Measurements from ENCODE around the gene APCDD1. TPM values are rescaled to one million over a fixed set of nuclear protein-coding genes. Genes with fewer than 3 reads are reported as not detected.

The APCDD1 gene
- total and polyA plus RNA-seq, 2 experiments from 2014 or later, result 69.6 to 114 TPM

- Histone ChIP-seq H3K9me3 (ENCODE audit: low read depth) (no peaks in the 10 kb centered on the region), H3K4me3 (no peak overlapping the region), H3K79me2 (no peaks in the 10 kb centered on the region), H3K4me1 (ENCODE audit: insufficient read depth) (no peaks in the 10 kb centered on the region), H3K27ac (no peak overlapping the region), H3K9me2 (replicated peaks; ENCODE audit: insufficient read depth) (no peaks in the 10 kb centered on the region), H3K36me3 (replicated peaks; ENCODE audit: insufficient read depth, low read depth) (no peaks in the 10 kb centered on the region), H3K4me2 (no peak overlapping the region), H2AFZ (no peak overlapping the region), H4K20me1 (ENCODE audit: insufficient read depth, poor library complexity, severe bottlenecking) (no peaks in the 10 kb centered on the region), H3K27me3 (no peaks in the 10 kb centered on the region)
- no peak for DNase-seq (ENCODE audit: low spot score)
- 90% methylated on average over 5 of the region's 5 CpGs for WGBS (ENCODE audit: low lambda C conversion rate, missing lambda C conversion rate)
- TF ChIP-seq, protein P1, sequence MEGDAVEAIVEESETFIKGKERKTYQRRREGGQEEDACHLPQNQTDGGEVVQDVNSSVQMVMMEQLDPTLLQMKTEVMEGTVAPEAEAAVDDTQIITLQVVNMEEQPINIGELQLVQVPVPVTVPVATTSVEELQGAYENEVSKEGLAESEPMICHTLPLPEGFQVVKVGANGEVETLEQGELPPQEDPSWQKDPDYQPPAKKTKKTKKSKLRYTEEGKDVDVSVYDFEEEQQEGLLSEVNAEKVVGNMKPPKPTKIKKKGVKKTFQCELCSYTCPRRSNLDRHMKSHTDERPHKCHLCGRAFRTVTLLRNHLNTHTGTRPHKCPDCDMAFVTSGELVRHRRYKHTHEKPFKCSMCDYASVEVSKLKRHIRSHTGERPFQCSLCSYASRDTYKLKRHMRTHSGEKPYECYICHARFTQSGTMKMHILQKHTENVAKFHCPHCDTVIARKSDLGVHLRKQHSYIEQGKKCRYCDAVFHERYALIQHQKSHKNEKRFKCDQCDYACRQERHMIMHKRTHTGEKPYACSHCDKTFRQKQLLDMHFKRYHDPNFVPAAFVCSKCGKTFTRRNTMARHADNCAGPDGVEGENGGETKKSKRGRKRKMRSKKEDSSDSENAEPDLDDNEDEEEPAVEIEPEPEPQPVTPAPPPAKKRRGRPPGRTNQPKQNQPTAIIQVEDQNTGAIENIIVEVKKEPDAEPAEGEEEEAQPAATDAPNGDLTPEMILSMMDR (IDR thresholded peaks at IDR 0.05; ENCODE audit: poor library complexity), result no peak
- TF ChIP-seq EZH2phosphoT487 (IDR thresholded peaks at IDR 0.05; ENCODE audit: low read depth, severe bottlenecking, unreplicated experiment) (no peak), EZH2 (IDR thresholded peaks at IDR 0.05; ENCODE audit: borderline replicate concordance) (no peak)
Measured at GRCh38 chr18:10420561-10421352, 33.7 kb upstream of the APCDD1 start.

GRCh38 chr18:10421859-10422258, 32.6 kb upstream of the APCDD1 start:
- H4K20me1 ChIP-seq (ENCODE audit: insufficient read depth, poor library complexity, severe bottlenecking), result no peaks in the 10 kb centered on the region
- no peaks in the 10 kb centered on the region for H3K9me3 ChIP-seq (ENCODE audit: low read depth)
- no peaks in the 10 kb centered on the region for H3K79me2 ChIP-seq
- H3K27ac ChIP-seq, result no peak overlapping the region
- H3K27me3 ChIP-seq, result no peaks in the 10 kb centered on the region
- DNase-seq (ENCODE audit: low spot score), result no peak
- WGBS (ENCODE audit: low lambda C conversion rate, missing lambda C conversion rate), result 85% methylated on average over 5 of the region's 5 CpGs
- H3K9me2 ChIP-seq (replicated peaks; ENCODE audit: insufficient read depth), result no peaks in the 10 kb centered on the region
- H3K4me3 ChIP-seq, result no peak overlapping the region
- H3K36me3 ChIP-seq (replicated peaks; ENCODE audit: insufficient read depth, low read depth), result no peaks in the 10 kb centered on the region
- no peak overlapping the region for H2AFZ ChIP-seq
- TF ChIP-seq EZH2phosphoT487 (IDR thresholded peaks at IDR 0.05; ENCODE audit: low read depth, severe bottlenecking, unreplicated experiment), result no peak
- no peak for TF ChIP-seq EZH2 (IDR thresholded peaks at IDR 0.05; ENCODE audit: borderline replicate concordance)
- TF ChIP-seq, protein P1 (IDR thresholded peaks at IDR 0.05; ENCODE audit: poor library complexity), result no peak
- no peak overlapping the region for H3K4me2 ChIP-seq
- no peaks in the 10 kb centered on the region for H3K4me1 ChIP-seq (ENCODE audit: insufficient read depth)

GRCh38 chr18:10422731-10423130, 31.7 kb upstream of the APCDD1 start:
- Histone ChIP-seq H3K27me3 (no peaks in the 10 kb centered on the region), H3K79me2 (no peaks in the 10 kb centered on the region), H3K27ac (no peak overlapping the region), H3K9me3 (ENCODE audit: low read depth) (no peaks in the 10 kb centered on the region), H3K4me3 (no peak overlapping the region), H3K36me3 (replicated peaks; ENCODE audit: insufficient read depth, low read depth) (no peaks in the 10 kb centered on the region), H3K9me2 (replicated peaks; ENCODE audit: insufficient read depth) (no peaks in the 10 kb centered on the region), H3K4me2 (no peak overlapping the region), H4K20me1 (ENCODE audit: insufficient read depth, poor library complexity, severe bottlenecking) (no peaks in the 10 kb centered on the region), H2AFZ (no peak overlapping the region), H3K4me1 (ENCODE audit: insufficient read depth) (no peaks in the 10 kb centered on the region)
- no peak for TF ChIP-seq EZH2 (IDR thresholded peaks at IDR 0.05; ENCODE audit: borderline replicate concordance)
- TF ChIP-seq EZH2phosphoT487 (IDR thresholded peaks at IDR 0.05; ENCODE audit: low read depth, severe bottlenecking, unreplicated experiment), result no peak
- TF ChIP-seq, protein P1 (IDR thresholded peaks at IDR 0.05; ENCODE audit: poor library complexity), result no peak
- WGBS (ENCODE audit: low lambda C conversion rate, missing lambda C conversion rate), result 95% methylated on average over 6 of the region's 6 CpGs
- DNase-seq (ENCODE audit: low spot score), result no peak

Measured in hepatocyte (in vitro differentiated cells).